ENCODE measurements around the gene PDCD7.

PDCD7 gene, protein sequence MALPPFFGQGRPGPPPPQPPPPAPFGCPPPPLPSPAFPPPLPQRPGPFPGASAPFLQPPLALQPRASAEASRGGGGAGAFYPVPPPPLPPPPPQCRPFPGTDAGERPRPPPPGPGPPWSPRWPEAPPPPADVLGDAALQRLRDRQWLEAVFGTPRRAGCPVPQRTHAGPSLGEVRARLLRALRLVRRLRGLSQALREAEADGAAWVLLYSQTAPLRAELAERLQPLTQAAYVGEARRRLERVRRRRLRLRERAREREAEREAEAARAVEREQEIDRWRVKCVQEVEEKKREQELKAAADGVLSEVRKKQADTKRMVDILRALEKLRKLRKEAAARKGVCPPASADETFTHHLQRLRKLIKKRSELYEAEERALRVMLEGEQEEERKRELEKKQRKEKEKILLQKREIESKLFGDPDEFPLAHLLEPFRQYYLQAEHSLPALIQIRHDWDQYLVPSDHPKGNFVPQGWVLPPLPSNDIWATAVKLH

DNA sequence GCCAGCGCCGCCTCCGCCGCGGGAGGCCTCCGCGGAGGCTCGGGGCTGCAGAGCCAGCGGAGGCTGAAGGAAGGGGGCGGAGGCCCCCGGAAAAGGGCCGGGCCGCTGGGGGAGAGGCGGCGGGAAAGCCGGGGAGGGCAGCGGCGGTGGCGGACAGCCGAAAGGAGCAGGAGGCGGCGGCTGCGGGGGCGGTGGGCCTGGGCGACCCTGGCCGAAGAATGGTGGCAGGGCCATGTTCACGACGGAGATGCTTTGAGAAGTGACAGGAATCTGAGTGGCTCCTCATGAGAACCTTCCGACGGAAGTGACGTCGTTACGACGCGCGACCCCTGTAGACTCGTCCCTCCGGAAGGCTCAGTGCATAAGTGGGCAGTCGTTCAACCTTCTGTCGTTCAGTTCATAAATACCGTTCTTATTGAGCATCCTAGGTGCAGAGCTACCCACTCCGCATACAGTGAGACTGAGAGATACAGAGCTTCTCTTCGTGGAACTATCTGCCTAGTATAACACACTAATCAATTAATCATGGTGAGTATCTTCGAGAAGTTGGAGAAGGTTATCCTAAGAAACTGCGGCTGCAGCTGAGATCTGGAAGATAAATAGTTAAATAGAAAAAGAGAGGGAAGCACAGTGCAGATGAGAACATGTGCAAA is at the start of gene PDCD7:
TSS of gene PDCD7 (minus strand) at position 261 of the 653 bp plus-strand sequence. CDS start at position 234, 27 bp downstream.
- TF ChIP-seq TAF1 (IDR thresholded peaks at IDR 0.05; ENCODE audit: low read depth) (peak; percentile 92), NFIC (IDR thresholded peaks at IDR 0.05) (no peak), ZBTB7A (IDR thresholded peaks at IDR 0.05; ENCODE audit: low read depth) (peak; percentile 74; the same call in 1 of the 2 replicates), FOXM1 (IDR thresholded peaks at IDR 0.05; ENCODE audit: borderline replicate concordance, low read depth) (no peak), CREB1 (IDR thresholded peaks at IDR 0.05; ENCODE audit: low read depth) (peak; percentile 87), EP300 (IDR thresholded peaks at IDR 0.05; ENCODE audit: borderline replicate concordance) (no peak), CEBPB (IDR thresholded peaks at IDR 0.05) (no peak), EGR1 (IDR thresholded peaks at IDR 0.05) (peak; percentile 78), RAD21 (IDR thresholded peaks at IDR 0.05; ENCODE audit: low read depth) (no peak), TCF12 (IDR thresholded peaks at IDR 0.05; ENCODE audit: low read depth) (no peak), TEAD4 (IDR thresholded peaks at IDR 0.05) (peak; percentile 45; the same call in 1 of the 2 replicates), YY1 (IDR thresholded peaks at IDR 0.05; ENCODE audit: low read depth) (peak; percentile 51; the same call in 1 of the 2 replicates)
- TF ChIP-seq, protein P1, sequence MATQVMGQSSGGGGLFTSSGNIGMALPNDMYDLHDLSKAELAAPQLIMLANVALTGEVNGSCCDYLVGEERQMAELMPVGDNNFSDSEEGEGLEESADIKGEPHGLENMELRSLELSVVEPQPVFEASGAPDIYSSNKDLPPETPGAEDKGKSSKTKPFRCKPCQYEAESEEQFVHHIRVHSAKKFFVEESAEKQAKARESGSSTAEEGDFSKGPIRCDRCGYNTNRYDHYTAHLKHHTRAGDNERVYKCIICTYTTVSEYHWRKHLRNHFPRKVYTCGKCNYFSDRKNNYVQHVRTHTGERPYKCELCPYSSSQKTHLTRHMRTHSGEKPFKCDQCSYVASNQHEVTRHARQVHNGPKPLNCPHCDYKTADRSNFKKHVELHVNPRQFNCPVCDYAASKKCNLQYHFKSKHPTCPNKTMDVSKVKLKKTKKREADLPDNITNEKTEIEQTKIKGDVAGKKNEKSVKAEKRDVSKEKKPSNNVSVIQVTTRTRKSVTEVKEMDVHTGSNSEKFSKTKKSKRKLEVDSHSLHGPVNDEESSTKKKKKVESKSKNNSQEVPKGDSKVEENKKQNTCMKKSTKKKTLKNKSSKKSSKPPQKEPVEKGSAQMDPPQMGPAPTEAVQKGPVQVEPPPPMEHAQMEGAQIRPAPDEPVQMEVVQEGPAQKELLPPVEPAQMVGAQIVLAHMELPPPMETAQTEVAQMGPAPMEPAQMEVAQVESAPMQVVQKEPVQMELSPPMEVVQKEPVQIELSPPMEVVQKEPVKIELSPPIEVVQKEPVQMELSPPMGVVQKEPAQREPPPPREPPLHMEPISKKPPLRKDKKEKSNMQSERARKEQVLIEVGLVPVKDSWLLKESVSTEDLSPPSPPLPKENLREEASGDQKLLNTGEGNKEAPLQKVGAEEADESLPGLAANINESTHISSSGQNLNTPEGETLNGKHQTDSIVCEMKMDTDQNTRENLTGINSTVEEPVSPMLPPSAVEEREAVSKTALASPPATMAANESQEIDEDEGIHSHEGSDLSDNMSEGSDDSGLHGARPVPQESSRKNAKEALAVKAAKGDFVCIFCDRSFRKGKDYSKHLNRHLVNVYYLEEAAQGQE (IDR thresholded peaks at IDR 0.05; ENCODE audit: low read depth), result no peak
- TF ChIP-seq, protein P2, sequence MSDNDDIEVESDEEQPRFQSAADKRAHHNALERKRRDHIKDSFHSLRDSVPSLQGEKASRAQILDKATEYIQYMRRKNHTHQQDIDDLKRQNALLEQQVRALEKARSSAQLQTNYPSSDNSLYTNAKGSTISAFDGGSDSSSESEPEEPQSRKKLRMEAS (IDR thresholded peaks at IDR 0.05), result peak; percentile 41; the same call in 1 of the 2 replicates
- TF ChIP-seq, protein P3, sequence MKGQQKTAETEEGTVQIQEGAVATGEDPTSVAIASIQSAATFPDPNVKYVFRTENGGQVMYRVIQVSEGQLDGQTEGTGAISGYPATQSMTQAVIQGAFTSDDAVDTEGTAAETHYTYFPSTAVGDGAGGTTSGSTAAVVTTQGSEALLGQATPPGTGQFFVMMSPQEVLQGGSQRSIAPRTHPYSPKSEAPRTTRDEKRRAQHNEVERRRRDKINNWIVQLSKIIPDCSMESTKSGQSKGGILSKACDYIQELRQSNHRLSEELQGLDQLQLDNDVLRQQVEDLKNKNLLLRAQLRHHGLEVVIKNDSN (IDR thresholded peaks at IDR 0.05), result no peak

DNA sequence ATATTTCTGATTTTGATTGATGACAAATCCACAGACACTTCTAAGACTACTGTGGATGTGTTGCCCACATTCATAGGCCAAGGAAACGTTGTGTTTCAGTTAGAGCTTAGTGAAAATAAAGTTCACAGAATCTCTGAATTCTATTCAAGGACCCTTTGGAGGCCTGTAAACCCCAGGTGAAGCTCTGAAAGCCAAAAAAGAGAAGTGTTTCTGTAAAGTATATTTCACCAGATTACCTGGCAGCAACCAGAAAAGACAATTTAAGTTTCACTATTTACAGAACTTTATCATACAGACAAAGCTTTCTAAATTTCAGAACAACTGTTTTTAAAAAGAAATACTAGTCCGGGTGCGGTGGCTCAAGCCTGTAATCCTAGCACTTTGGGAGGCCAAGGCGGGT is 48.9 kb upstream of the PDCD7 start:
- TF ChIP-seq CREB1 (IDR thresholded peaks at IDR 0.05; ENCODE audit: low read depth), result no peak
- TF ChIP-seq RAD21 (IDR thresholded peaks at IDR 0.05; ENCODE audit: low read depth), result no peak
- TF ChIP-seq, protein P2 (IDR thresholded peaks at IDR 0.05), result no peak
- TF ChIP-seq TCF12 (IDR thresholded peaks at IDR 0.05; ENCODE audit: low read depth), result no peak
- no peak for TF ChIP-seq ZBTB7A (IDR thresholded peaks at IDR 0.05; ENCODE audit: low read depth)
- no peak for TF ChIP-seq EGR1 (IDR thresholded peaks at IDR 0.05)
- TF ChIP-seq CEBPB (IDR thresholded peaks at IDR 0.05), result no peak
- no peak for TF ChIP-seq TEAD4 (IDR thresholded peaks at IDR 0.05)
- TF ChIP-seq EP300 (IDR thresholded peaks at IDR 0.05; ENCODE audit: borderline replicate concordance), result no peak
- TF ChIP-seq TAF1 (IDR thresholded peaks at IDR 0.05; ENCODE audit: low read depth), result no peak
- TF ChIP-seq NFIC (IDR thresholded peaks at IDR 0.05), result no peak

DNA sequence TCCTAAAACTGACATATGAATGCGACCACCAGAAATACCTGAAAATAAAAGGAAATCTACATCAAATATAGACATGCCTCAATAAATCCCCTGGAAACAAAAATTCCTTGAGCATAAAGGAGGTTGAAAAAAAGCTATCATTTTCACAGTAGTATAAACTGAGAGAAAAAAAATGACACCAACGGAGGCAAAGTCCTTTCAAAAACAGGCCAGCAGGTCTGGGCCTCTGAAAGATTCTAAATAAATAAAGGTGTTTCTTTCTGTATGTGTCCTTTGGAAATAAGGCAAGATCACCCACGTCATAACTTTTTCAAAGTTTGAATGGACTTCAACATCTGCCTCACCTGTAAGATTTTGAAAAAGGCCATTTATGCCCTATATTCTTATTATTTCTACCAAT is 46.6 kb upstream of the PDCD7 start:
- no peak for TF ChIP-seq RAD21 (IDR thresholded peaks at IDR 0.05; ENCODE audit: low read depth)
- TF ChIP-seq, protein P3 (IDR thresholded peaks at IDR 0.05), result no peak
- no peak for TF ChIP-seq TEAD4 (IDR thresholded peaks at IDR 0.05)
- TF ChIP-seq, protein P1 (IDR thresholded peaks at IDR 0.05; ENCODE audit: low read depth), result no peak
- TF ChIP-seq EP300 (IDR thresholded peaks at IDR 0.05; ENCODE audit: borderline replicate concordance), result no peak
- TF ChIP-seq TAF1 (IDR thresholded peaks at IDR 0.05; ENCODE audit: low read depth), result no peak
- no peak for TF ChIP-seq EGR1 (IDR thresholded peaks at IDR 0.05)
- TF ChIP-seq ZBTB7A (IDR thresholded peaks at IDR 0.05; ENCODE audit: low read depth), result no peak
- TF ChIP-seq TCF12 (IDR thresholded peaks at IDR 0.05; ENCODE audit: low read depth), result no peak
- TF ChIP-seq CEBPB (IDR thresholded peaks at IDR 0.05), result no peak
- TF ChIP-seq, protein P2 (IDR thresholded peaks at IDR 0.05), result no peak
- no peak for TF ChIP-seq FOXM1 (IDR thresholded peaks at IDR 0.05; ENCODE audit: borderline replicate concordance, low read depth)
- TF ChIP-seq CREB1 (IDR thresholded peaks at IDR 0.05; ENCODE audit: low read depth), result no peak
- no peak for TF ChIP-seq YY1 (IDR thresholded peaks at IDR 0.05; ENCODE audit: low read depth)
- no peak for TF ChIP-seq NFIC (IDR thresholded peaks at IDR 0.05)

DNA sequence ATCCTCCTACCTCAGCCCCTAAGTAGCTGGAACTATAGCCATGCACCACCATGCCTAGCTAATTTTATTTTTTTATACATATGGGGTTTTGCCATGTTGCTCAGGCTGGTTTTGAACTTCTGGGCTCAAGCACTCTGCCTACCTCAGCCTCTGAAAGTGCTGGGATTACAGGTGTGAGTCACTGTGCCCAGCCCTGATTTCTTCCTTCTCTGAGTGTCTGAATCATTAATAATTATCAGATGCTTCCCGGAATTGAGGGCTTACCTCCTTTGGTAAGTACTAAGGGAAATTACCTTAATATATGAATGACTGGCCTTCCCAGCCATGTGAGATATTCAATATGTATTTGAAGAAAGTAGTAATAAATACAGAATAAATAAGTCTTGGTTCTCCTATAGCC is 44.3 kb upstream of the PDCD7 start:
- no peak for TF ChIP-seq FOXM1 (IDR thresholded peaks at IDR 0.05; ENCODE audit: borderline replicate concordance, low read depth)
- TF ChIP-seq ZBTB7A (IDR thresholded peaks at IDR 0.05; ENCODE audit: low read depth), result no peak
- TF ChIP-seq EP300 (IDR thresholded peaks at IDR 0.05; ENCODE audit: borderline replicate concordance), result no peak
- no peak for TF ChIP-seq CEBPB (IDR thresholded peaks at IDR 0.05)
- no peak for TF ChIP-seq EGR1 (IDR thresholded peaks at IDR 0.05)
- TF ChIP-seq, protein P3 (IDR thresholded peaks at IDR 0.05), result no peak
- TF ChIP-seq CREB1 (IDR thresholded peaks at IDR 0.05; ENCODE audit: low read depth), result no peak
- TF ChIP-seq TEAD4 (IDR thresholded peaks at IDR 0.05), result no peak
- TF ChIP-seq NFIC (IDR thresholded peaks at IDR 0.05), result no peak
- TF ChIP-seq RAD21 (IDR thresholded peaks at IDR 0.05; ENCODE audit: low read depth), result no peak
- no peak for TF ChIP-seq TCF12 (IDR thresholded peaks at IDR 0.05; ENCODE audit: low read depth)
- TF ChIP-seq, protein P2 (IDR thresholded peaks at IDR 0.05), result no peak
- TF ChIP-seq, protein P1 (IDR thresholded peaks at IDR 0.05; ENCODE audit: low read depth), result no peak
- TF ChIP-seq YY1 (IDR thresholded peaks at IDR 0.05; ENCODE audit: low read depth), result no peak
- TF ChIP-seq TAF1 (IDR thresholded peaks at IDR 0.05; ENCODE audit: low read depth), result no peak
